Measurements from ENCODE around the gene LRRC3.

The LRRC3 gene

DNA sequence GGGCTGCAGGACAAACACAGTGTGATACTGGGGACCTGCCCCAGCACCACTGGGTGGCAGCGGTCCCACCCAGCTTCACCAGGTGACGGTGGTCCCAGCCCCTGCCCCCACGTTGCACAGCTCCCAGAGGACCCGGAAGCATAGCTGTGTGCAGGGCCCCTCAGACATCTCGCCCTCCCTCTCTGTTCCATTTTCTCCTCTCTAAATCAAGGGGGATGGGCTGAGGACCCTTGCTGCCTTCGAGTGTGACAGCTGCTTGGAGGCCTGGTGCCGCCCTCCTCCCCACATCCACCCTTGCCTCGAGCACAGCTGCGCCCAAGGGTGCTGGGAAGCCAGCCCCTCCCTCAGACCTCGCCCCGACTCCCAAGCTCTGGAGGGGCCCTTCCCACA lies 16.1 kb upstream of the LRRC3 start:
- Histone ChIP-seq H2AFZ (ENCODE audit: low read length) (no peak overlapping the region), H3K27me3 (replicated peaks; ENCODE audit: insufficient read depth, low read length) (peaks cover 97% of the 10 kb centered on the region), H3K9me3 (replicated peaks; ENCODE audit: insufficient read depth, low read length) (no peaks in the 10 kb centered on the region), H3K4me2 (ENCODE audit: low read depth, low read length) (no peak overlapping the region), H3K9me2 (replicated peaks; ENCODE audit: insufficient read depth, low read length) (no peaks in the 10 kb centered on the region), H3F3A (ENCODE audit: insufficient read depth, low read length) (no peaks in the 10 kb centered on the region), H4K20me1 (ENCODE audit: insufficient read depth, low read length) (no peaks in the 10 kb centered on the region), H3K27ac (ENCODE audit: low read length) (no peak overlapping the region), H3K36me3 (replicated peaks; ENCODE audit: insufficient read depth, low read length) (no peaks in the 10 kb centered on the region), H3K4me1 (ENCODE audit: low read length) (no peaks in the 10 kb centered on the region), H3K79me2 (ENCODE audit: low read length) (no peaks in the 10 kb centered on the region), H3K9ac (ENCODE audit: low read length) (no peak overlapping the region), H3K4me3 (ENCODE audit: low read length) (no peak overlapping the region)
- DNase-seq = no peak
- TF ChIP-seq, protein P1, sequence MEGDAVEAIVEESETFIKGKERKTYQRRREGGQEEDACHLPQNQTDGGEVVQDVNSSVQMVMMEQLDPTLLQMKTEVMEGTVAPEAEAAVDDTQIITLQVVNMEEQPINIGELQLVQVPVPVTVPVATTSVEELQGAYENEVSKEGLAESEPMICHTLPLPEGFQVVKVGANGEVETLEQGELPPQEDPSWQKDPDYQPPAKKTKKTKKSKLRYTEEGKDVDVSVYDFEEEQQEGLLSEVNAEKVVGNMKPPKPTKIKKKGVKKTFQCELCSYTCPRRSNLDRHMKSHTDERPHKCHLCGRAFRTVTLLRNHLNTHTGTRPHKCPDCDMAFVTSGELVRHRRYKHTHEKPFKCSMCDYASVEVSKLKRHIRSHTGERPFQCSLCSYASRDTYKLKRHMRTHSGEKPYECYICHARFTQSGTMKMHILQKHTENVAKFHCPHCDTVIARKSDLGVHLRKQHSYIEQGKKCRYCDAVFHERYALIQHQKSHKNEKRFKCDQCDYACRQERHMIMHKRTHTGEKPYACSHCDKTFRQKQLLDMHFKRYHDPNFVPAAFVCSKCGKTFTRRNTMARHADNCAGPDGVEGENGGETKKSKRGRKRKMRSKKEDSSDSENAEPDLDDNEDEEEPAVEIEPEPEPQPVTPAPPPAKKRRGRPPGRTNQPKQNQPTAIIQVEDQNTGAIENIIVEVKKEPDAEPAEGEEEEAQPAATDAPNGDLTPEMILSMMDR (IDR thresholded peaks at IDR 0.05; ENCODE audit: low read length) = no peak
- no peak for TF ChIP-seq EZH2phosphoT487 (IDR thresholded peaks at IDR 0.05; ENCODE audit: low read length)
- no peak for TF ChIP-seq EZH2 (optimal IDR thresholded peaks at IDR 0.05; ENCODE audit: low read depth, low read length)

DNA sequence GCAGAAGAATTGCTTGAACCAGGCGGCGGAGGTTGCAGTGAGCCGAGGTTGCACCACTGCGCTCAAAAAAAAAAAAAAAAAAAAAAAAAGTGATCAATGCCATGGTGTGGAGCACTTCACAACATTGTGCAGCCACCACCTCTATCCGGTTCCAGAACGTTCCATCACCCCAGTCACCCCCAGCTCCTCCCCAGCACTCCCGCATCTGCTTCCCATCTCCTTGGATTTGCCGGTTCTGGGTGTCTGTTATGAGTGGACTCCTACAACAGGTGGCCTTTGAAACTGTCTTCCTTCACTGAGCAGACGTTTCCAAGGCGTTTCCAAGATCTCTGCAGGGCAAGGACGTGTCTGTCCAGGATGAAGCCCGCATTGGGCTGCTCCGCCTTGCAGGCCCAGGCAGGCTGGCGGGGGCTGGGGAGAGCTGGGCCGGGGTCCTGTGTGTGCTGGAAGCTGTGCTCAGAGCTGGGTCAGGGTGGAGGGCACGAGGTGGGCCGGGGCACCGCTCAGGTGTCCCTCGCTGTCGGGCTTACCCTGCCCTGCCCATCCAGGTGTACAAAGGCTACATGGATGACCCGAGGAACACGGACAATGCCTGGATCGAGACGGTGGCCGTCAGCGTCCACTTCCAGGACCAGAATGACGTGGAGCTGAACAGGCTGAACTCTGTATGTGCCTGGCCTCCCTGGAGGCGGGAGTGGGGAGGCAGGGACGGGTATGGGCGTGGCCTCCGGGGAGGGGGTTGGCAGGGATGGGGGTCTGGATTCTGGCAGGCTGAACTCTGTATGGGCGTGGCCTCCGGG lies 14.9 kb upstream of the LRRC3 start:
- no peak overlapping the region for H3K4me3 ChIP-seq (ENCODE audit: low read length)
- H4K20me1 ChIP-seq (ENCODE audit: insufficient read depth, low read length) = no peaks in the 10 kb centered on the region
- H3K9me3 ChIP-seq (replicated peaks; ENCODE audit: insufficient read depth, low read length) = no peaks in the 10 kb centered on the region

DNA sequence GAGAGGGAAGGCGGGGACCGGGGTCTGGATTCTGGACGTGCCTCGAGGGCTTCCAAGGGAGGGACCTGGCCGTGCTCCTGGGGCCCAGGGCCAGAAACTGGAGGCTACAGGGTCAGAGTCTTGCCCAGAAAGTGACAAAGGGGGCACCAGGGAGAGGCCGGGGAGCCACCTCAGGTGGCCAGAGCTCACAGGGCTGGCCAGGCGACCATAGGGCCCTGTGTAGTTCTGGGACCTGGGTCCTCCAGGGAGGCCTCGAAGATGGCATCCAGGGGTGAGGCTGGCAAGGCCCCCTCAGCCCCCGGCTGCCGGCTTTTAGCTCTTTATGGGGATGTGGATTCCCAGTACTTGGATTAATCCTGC lies 14.3 kb upstream of the LRRC3 start:
- Histone ChIP-seq H3K36me3 (replicated peaks; ENCODE audit: insufficient read depth, low read length) (no peaks in the 10 kb centered on the region), H3K9ac (ENCODE audit: low read length) (no peak overlapping the region), H2AFZ (ENCODE audit: low read length) (no peak overlapping the region), H3F3A (ENCODE audit: insufficient read depth, low read length) (no peaks in the 10 kb centered on the region), H3K27ac (ENCODE audit: low read length) (no peak overlapping the region), H3K4me2 (ENCODE audit: low read depth, low read length) (no peak overlapping the region), H3K4me1 (ENCODE audit: low read length) (no peaks in the 10 kb centered on the region), H3K9me3 (replicated peaks; ENCODE audit: insufficient read depth, low read length) (no peaks in the 10 kb centered on the region), H3K27me3 (replicated peaks; ENCODE audit: insufficient read depth, low read length) (peaks cover 97% of the 10 kb centered on the region), H3K9me2 (replicated peaks; ENCODE audit: insufficient read depth, low read length) (no peaks in the 10 kb centered on the region), H3K4me3 (ENCODE audit: low read length) (no peak overlapping the region), H4K20me1 (ENCODE audit: insufficient read depth, low read length) (no peaks in the 10 kb centered on the region), H3K79me2 (ENCODE audit: low read length) (no peaks in the 10 kb centered on the region)
- DNase-seq = no peak
- TF ChIP-seq, protein P1 (IDR thresholded peaks at IDR 0.05; ENCODE audit: low read length) = no peak
- TF ChIP-seq EZH2phosphoT487 (IDR thresholded peaks at IDR 0.05; ENCODE audit: low read length) = no peak
- no peak for TF ChIP-seq EZH2 (optimal IDR thresholded peaks at IDR 0.05; ENCODE audit: low read depth, low read length)

More for the DNA sequence above, 14.9 kb upstream of the LRRC3 start:
- no peak overlapping the region for H3K27ac ChIP-seq (ENCODE audit: low read length)
- H3K4me1 ChIP-seq (ENCODE audit: low read length) = no peaks in the 10 kb centered on the region
- H3K36me3 ChIP-seq (replicated peaks; ENCODE audit: insufficient read depth, low read length) = no peaks in the 10 kb centered on the region
- H3K9ac ChIP-seq (ENCODE audit: low read length) = no peak overlapping the region
- no peak overlapping the region for H3K4me2 ChIP-seq (ENCODE audit: low read depth, low read length)
- H3K9me2 ChIP-seq (replicated peaks; ENCODE audit: insufficient read depth, low read length) = no peaks in the 10 kb centered on the region
- TF ChIP-seq, protein P1 (IDR thresholded peaks at IDR 0.05; ENCODE audit: low read length) = no peak
- TF ChIP-seq EZH2phosphoT487 (IDR thresholded peaks at IDR 0.05; ENCODE audit: low read length) = no peak
- TF ChIP-seq EZH2 (optimal IDR thresholded peaks at IDR 0.05; ENCODE audit: low read depth, low read length) = no peak
- no peak for DNase-seq
- H3K27me3 ChIP-seq (replicated peaks; ENCODE audit: insufficient read depth, low read length) = peaks cover 97% of the 10 kb centered on the region
- H2AFZ ChIP-seq (ENCODE audit: low read length) = no peak overlapping the region
- H3K79me2 ChIP-seq (ENCODE audit: low read length) = no peaks in the 10 kb centered on the region
- H3F3A ChIP-seq (ENCODE audit: insufficient read depth, low read length) = no peaks in the 10 kb centered on the region

All from MM.1S (cell line).